Karpas-422 (cell line): ENCODE data around the gene ZGLP1. TPM values are rescaled to one million over a fixed set of nuclear protein-coding genes. Genes with fewer than 3 reads are reported as not detected.

Source experiments
- DNase-seq: peaks from one replicate; pipeline ENCODE4 v3.0.0-alpha.2; 2015
- H2AFZ ChIP-seq: fragments of 200-600 bp; sonication (generic); 2 replicates; pipeline ENCODE4 v1.6.1; 2014; ENCODE audit warnings: antibody characterized with exemption, low read length, mixed read lengths
- H3K27ac ChIP-seq: fragments of 200-600 bp; sonication (generic); 2 replicates; pipeline ENCODE4 v1.5.1; 2014; ENCODE audit warnings: mild to moderate bottlenecking, low read length, moderate library complexity
- H3K27me3 ChIP-seq: fragments of 200-600 bp; sonication (generic); 2 replicates; pipeline ENCODE4 v1.6.1; 2014; ENCODE audit warnings: low read length, mixed read lengths
- H3K36me3 ChIP-seq: fragments of 200-600 bp; sonication (generic); 2 replicates; pipeline ENCODE4 v1.6.1; 2014; ENCODE audit warnings: low read length, mixed read lengths; ENCODE audit not compliant: insufficient read depth
- H3K4me1 ChIP-seq: fragments of 200-600 bp; sonication (generic); 2 replicates; pipeline ENCODE4 v1.6.1; 2014; ENCODE audit warnings: mild to moderate bottlenecking, low read length, mixed read lengths
- H3K4me2 ChIP-seq: fragments of 200-600 bp; sonication (generic); 2 replicates; pipeline ENCODE4 v1.6.1; 2014; ENCODE audit warnings: low read length, low read depth, mild to moderate bottlenecking; ENCODE audit not compliant: poor library complexity, severe bottlenecking
- H3K4me3 ChIP-seq: fragments of 200-600 bp; sonication (generic); 2 replicates; pipeline ENCODE4 v1.5.1; 2014; ENCODE audit warnings: mild to moderate bottlenecking, antibody characterized with exemption, low read length, mixed read lengths
- H3K79me2 ChIP-seq: fragments of 200-600 bp; sonication (generic); 2 replicates; pipeline ENCODE4 v1.6.1; 2014; ENCODE audit warnings: mild to moderate bottlenecking, low read length, mixed read lengths
- H3K9ac ChIP-seq: fragments of 200-600 bp; sonication (generic); 2 replicates; pipeline ENCODE4 v1.6.0; 2014; ENCODE audit warnings: low read length
- H3K9me2 ChIP-seq: fragments of 200-600 bp; sonication (generic), shearing (Covaris generic); replicated peaks from 2 replicates; pipeline ENCODE4 v1.6.0; 2014; ENCODE audit warnings: mild to moderate bottlenecking, low read length, moderate library complexity; ENCODE audit not compliant: insufficient read depth
- H3K9me3 ChIP-seq: fragments of 300-700, 200-600 bp; sonication (generic); 2 replicates; pipeline ENCODE4 v1.6.1; 2014; ENCODE audit warnings: low read length, mixed read lengths
- H4K20me1 ChIP-seq: fragments of 200-600 bp; sonication (generic); 2 replicates; pipeline ENCODE4 v1.6.1; 2014; ENCODE audit warnings: mild to moderate bottlenecking, antibody characterized with exemption, low read length, low read depth; ENCODE audit not compliant: insufficient read depth
- total RNA-seq: library from RNA; depleted of rRNA; stranded (reverse); fragments of >200 nt; shearing (Covaris generic); gene quantifications from 2 replicates; pipeline ENCODE4 v1.2.3, GENCODE V29; 2014; ENCODE audit warnings: low replicate concordance

Gene ZGLP1
- total RNA-seq, 1 experiment from 2014 or later, result 5.3 TPM

DNA sequence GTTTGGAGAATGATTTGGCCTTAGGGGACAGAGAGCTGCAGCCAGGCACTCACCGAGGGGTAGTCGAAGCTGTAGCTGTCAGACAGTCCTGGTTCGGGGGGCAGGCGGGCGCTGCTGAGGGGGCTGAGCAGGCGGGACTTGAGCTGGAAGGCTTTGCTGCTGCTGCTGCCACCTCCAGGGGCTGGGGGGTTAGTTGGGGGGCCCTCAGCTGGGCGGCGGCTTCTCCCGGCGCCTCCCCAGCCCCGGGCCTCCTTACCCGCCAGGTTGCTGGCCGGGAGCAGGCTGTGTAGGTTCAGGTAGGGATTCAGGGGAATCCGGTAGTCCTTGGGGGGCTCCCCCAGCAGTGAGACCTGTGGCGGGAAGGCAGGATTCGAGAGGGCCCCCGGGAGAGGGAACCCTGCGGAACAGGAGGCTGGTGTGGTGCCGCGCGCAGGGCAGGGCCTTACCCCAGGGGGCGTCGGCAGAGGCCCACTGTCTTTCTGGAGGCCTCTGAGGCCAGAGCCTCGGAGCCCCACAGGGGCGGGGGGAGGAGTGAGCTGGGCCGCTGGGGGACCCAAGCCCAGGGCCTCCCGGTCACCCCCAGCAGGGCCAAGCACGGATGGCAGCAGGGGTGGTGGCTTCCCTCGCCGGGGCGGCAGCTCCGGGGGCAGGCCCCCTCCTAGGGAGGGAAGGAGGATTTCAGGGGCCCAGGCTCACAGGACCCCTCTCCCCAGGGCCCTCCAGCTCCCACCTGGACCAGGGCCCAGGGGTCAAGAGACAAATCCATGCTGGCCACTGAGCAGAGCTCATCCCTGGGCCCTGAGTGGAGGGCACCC lies 11.2 kb upstream of the ZGLP1 start:
- Histone ChIP-seq H2AFZ (no peak overlapping the region), H3K9me2 (no peaks in the 10 kb centered on the region), H3K79me2 (no peaks in the 10 kb centered on the region), H3K9me3 (no peaks in the 10 kb centered on the region), H3K4me1 (peaks cover 6% of the 10 kb centered on the region), H3K4me3 (no peak overlapping the region), H3K4me2 (no peak overlapping the region), H3K36me3 (peaks cover 6% of the 10 kb centered on the region), H3K9ac (no peak overlapping the region), H4K20me1 (no peaks in the 10 kb centered on the region), H3K27me3 (no peaks in the 10 kb centered on the region), H3K27ac (no peak overlapping the region)
- DNase-seq, result no peak

DNA sequence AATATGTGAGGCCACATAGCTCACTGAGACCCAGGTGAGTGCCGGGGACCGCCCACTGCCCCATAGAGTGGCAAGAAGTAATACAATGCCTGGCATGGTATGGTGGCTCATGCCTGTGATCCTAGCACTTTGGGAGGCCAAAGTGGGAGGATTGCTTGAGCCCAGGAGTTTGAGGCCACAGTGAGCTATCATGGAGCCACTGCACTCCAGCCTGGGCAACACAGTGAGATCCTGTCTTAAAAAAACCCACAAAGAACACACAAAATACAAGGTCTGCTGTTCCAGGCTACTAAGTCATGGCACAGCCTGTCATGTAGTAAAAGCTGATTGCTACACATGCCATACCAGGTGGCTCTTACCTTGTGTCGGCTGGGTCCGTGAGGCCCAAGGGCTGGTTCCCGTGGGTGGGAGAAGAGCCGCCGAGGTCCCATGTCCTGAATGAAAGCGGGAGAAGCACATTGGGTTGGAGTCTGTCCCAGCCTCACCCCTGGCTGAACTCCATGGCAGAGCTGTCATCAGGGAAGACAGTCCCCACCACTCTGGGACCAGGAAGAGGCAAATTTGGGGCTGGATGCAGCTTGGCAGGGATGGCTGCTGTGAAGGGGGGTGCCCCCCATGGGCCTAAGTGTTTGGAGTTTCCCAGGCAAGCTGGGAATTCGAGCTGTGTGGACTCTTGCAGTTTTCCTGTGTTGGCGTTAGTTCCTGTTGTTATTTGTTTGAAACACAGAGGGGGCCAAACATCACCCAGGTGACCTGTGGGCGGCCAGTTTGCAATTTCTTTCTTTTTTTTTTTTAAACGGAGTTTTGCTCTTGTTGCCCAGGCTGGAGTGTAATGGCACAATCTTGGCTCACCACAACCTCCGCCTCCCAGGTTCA lies 9.4 kb upstream of the ZGLP1 start:
- Histone ChIP-seq H3K36me3 (peaks cover 6% of the 10 kb centered on the region), H3K27me3 (no peaks in the 10 kb centered on the region), H3K4me1 (peaks cover 16% of the 10 kb centered on the region), H3K9me3 (no peaks in the 10 kb centered on the region), H2AFZ (no peak overlapping the region), H4K20me1 (no peaks in the 10 kb centered on the region), H3K9me2 (no peaks in the 10 kb centered on the region), H3K9ac (no peak overlapping the region), H3K27ac (no peak overlapping the region), H3K4me3 (no peak overlapping the region), H3K4me2 (no peak overlapping the region), H3K79me2 (peaks cover 12% of the 10 kb centered on the region)
- no peak for DNase-seq

DNA sequence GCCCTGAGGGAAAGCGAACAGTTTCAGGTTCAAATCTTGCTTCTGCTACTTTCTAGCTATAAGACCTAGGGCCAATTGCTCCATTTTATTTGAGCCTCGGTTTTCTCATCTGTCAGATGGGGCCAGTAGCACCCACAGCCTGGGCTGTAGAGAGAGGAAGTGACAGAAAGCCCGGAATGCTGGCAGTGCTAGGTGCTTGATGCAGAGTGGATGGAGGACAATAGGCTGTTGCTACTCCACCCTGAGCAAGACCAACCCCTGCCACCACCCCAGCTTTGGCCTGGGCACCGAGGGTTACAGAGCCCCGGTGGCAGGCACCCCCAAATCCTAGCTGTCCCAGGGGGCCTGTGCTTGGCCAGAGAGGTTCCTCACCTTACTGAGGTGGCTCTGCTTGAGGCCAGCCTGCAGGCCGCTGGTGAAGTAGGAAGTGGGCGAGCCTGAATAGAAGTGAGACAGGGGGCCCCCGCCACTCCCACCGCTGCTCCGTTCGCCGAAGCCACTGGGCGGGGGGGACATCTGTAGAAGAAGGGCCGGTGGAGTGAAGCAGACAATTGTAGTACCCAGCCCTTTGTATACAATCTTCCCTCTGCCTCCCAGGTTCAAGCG lies 8.3 kb upstream of the ZGLP1 start:
- no peak overlapping the region for H3K4me3 ChIP-seq
- DNase-seq, result no peak
- no peak overlapping the region for H3K27ac ChIP-seq
- no peak overlapping the region for H2AFZ ChIP-seq
- H4K20me1 ChIP-seq, result no peaks in the 10 kb centered on the region
- H3K4me2 ChIP-seq, result no peak overlapping the region
- peaks cover 16% of the 10 kb centered on the region for H3K4me1 ChIP-seq
- H3K9ac ChIP-seq, result no peak overlapping the region
- H3K9me2 ChIP-seq, result no peaks in the 10 kb centered on the region
- H3K36me3 ChIP-seq, result peaks cover 6% of the 10 kb centered on the region
- H3K79me2 ChIP-seq, result peaks cover 12% of the 10 kb centered on the region
- no peaks in the 10 kb centered on the region for H3K27me3 ChIP-seq
- H3K9me3 ChIP-seq, result no peaks in the 10 kb centered on the region

GRCh38 chr19:10317045-10317856 lies 7.6 kb upstream of the ZGLP1 start:
- Histone ChIP-seq H3K27me3 (no peaks in the 10 kb centered on the region), H4K20me1 (no peaks in the 10 kb centered on the region), H3K36me3 (peaks cover 6% of the 10 kb centered on the region)

DNA sequence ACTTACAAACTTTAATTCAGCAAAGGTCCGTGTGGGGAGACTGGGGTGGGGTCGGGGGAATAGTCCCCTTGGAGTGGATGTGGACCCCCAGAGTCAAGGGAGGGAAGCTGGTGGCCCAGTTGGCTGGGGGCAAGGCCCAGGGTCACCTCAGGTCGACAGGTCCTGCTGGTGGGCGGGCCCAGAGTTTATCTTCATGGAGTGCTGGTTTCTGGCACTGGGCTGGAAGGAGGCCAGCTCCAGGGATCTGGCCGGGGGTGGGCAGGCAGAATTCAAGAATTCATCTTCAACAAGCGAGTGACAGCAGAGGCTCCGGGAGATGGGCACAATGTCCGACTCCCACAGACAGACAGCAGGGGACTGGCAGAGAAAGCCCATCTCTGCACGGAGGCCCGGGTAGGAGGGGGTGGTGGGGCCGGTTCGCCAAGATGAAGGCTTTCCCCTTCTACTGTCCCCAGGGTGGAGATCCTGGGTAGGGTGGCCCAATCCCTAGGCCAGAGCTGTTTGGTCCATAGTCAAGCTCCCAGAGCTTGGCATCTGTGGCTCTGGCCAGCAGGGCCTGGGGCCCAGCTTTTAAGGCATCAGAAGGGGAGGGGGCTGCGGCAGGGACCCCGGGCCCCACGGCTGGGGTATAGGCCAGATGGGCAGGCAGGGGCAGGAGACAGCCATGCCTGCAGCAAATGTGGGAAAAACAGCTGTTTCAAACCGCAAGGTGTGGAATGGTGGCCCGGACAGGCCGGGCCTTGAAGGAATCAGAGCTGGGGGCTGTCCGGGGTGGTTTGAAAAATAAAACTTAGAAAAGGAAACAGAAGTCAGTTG lies 6.8 kb upstream of the ZGLP1 start:
- Histone ChIP-seq H3K4me2 (peak overlapping the region; percentile 98), H3K4me3 (peak overlapping the region; percentile 93; the same call in 1 of the 2 replicates), H4K20me1 (no peaks in the 10 kb centered on the region), H3K9ac (peak overlapping the region; percentile 88), H3K36me3 (peaks cover 6% of the 10 kb centered on the region), H3K27me3 (no peaks in the 10 kb centered on the region), H3K79me2 (peaks cover 12% of the 10 kb centered on the region), H2AFZ (no peak overlapping the region), H3K9me3 (no peaks in the 10 kb centered on the region), H3K9me2 (no peaks in the 10 kb centered on the region), H3K4me1 (peaks cover 16% of the 10 kb centered on the region), H3K27ac (no peak overlapping the region)
- DNase-seq, result no peak

More at GRCh38 chr19:10317045-10317856, 7.6 kb upstream of the ZGLP1 start:
- Histone ChIP-seq H3K4me1 (peaks cover 16% of the 10 kb centered on the region), H3K9me2 (no peaks in the 10 kb centered on the region), H3K9me3 (no peaks in the 10 kb centered on the region), H3K4me2 (no peak overlapping the region), H3K4me3 (no peak overlapping the region), H2AFZ (no peak overlapping the region), H3K79me2 (peaks cover 12% of the 10 kb centered on the region), H3K9ac (no peak overlapping the region), H3K27ac (no peak overlapping the region)
- DNase-seq, result no peak

DNA sequence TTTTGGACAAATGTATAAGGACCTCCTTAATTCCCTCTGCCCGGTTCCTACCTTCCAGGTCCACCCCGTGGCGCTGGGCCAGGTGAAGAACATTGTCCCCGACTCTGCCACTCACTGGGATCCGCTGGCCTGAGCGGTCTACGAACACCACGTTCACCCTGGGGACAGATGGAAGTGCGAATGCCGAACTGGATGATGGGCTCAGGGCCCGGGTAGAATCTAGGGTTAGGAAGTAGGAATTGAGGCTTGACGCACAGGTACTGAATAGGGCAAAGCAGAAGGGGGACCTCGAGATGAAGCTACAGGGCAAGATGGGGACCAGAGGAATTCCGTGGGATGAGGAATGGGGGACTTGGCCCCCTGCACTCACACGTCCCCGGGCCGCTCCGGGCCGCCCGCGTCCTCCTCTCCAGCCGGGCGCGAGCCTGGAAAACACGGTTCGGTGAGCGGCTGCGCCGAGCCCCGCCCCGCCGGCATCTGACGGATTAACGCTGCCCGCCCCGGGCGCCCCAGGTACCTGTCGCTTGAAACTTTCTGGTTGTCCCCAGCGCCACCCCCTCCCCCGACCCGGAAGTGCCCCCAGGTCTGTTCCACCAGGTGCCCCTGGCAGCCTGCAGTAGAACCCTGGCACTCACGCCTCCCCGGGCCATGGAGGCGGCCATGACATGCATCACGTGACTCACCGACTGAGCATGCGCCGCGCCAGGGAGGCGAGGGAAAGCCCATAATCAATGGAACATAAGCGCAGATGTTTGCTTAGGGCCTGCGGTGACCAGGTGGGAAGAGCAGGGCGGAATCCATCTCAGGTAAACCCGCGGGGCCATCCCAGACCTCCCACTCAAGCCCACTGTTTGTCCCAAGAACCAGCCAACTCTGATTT lies 6.0 kb upstream of the ZGLP1 start, which contains the start of gene FDX2:
FDX2 (minus strand) TSS at position 681 of the 880 bp plus-strand sequence; CDS start at position 662, 19 bp downstream.
- Histone ChIP-seq H3K9ac (peak within 1 kb of the TSS; percentile 88), H3K79me2 (peaks cover 12% of the 10 kb centered on the region), H4K20me1 (no peaks in the 10 kb centered on the region), H2AFZ (peak within 1 kb of the TSS; percentile 83), H3K9me3 (no peaks in the 10 kb centered on the region), H3K4me3 (peak within 1 kb of the TSS; percentile 93), H3K4me1 (peaks cover 16% of the 10 kb centered on the region), H3K4me2 (peak within 1 kb of the TSS; percentile 98), H3K27ac (no peak within 1 kb of the TSS), H3K36me3 (peaks cover 6% of the 10 kb centered on the region), H3K9me2 (no peaks in the 10 kb centered on the region), H3K27me3 (no peaks in the 10 kb centered on the region)
- peak; percentile 96 for DNase-seq
